ENCODE measurements around the gene ACTL7A.
"Not testable (repeated sequence)": the region's sequence is repeated elsewhere in the genome, so short reads cannot be mapped to it uniquely, and the experiment has no call there.

Gene ACTL7A

DNA sequence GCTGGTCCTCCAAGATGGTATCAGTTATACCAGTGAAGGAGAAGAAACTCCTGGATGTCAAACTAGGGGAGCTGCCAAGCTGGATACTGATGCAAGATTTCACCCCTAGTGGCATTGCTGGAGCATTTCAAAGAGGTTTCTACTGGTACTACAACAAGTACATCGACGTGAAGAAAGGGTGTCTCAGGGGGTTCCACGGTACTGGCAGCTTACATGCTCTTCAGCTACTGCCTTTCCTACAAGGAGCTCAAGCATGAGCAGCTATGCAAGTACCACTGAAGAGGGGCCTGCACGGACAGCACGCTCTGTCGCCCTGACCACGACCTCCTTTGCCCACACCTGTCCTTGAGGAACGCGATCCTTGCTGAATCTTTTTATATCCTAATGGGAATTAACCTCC is 25.7 kb upstream of the ACTL7A start:
- no peaks in the 10 kb centered on the region for H3K36me3 ChIP-seq (ENCODE audit: control insufficient read depth, insufficient read depth, low read length)
- H3K4me1 ChIP-seq (ENCODE audit: control insufficient read depth, insufficient read depth, low read length), result no peaks in the 10 kb centered on the region
- no peaks in the 10 kb centered on the region for H3K27me3 ChIP-seq (ENCODE audit: control insufficient read depth, insufficient read depth, low read length)
- H3K4me3 ChIP-seq (ENCODE audit: low read depth, low read length), result no peak overlapping the region
- no peaks in the 10 kb centered on the region for H3K9me3 ChIP-seq (ENCODE audit: control insufficient read depth, insufficient read depth, low read length)
- H3K9ac ChIP-seq (ENCODE audit: low read depth, low read length), result no peak overlapping the region

- H3K36me3 ChIP-seq (ENCODE audit: control insufficient read depth, insufficient read depth, low read length), result no peaks in the 10 kb centered on the region
- H3K4me3 ChIP-seq (ENCODE audit: low read depth, low read length), result no peak overlapping the region
- H3K9ac ChIP-seq (ENCODE audit: low read depth, low read length), result no peak overlapping the region
- H3K27me3 ChIP-seq (ENCODE audit: control insufficient read depth, insufficient read depth, low read length), result no peaks in the 10 kb centered on the region
- no peaks in the 10 kb centered on the region for H3K9me3 ChIP-seq (ENCODE audit: control insufficient read depth, insufficient read depth, low read length)
- no peaks in the 10 kb centered on the region for H3K4me1 ChIP-seq (ENCODE audit: control insufficient read depth, insufficient read depth, low read length)
These were observed 25.3 kb upstream of the ACTL7A start for GRCh38 chr9:108836781-108837180.

- Histone ChIP-seq H3K27me3 (ENCODE audit: control insufficient read depth, insufficient read depth, low read length) (no peaks in the 10 kb centered on the region), H3K36me3 (ENCODE audit: control insufficient read depth, insufficient read depth, low read length) (no peaks in the 10 kb centered on the region), H3K9ac (ENCODE audit: low read depth, low read length) (no peak overlapping the region), H3K4me3 (ENCODE audit: low read depth, low read length) (no peak overlapping the region), H3K4me1 (ENCODE audit: control insufficient read depth, insufficient read depth, low read length) (no peaks in the 10 kb centered on the region), H3K9me3 (ENCODE audit: control insufficient read depth, insufficient read depth, low read length) (no peaks in the 10 kb centered on the region)
These were observed 24.5 kb upstream of the ACTL7A start for GRCh38 chr9:108837530-108837929.

GRCh38 chr9:108838017-108838416 is 24.0 kb upstream of the ACTL7A start:
- Histone ChIP-seq H3K27me3 (ENCODE audit: control insufficient read depth, insufficient read depth, low read length) (no peaks in the 10 kb centered on the region), H3K9ac (ENCODE audit: low read depth, low read length) (no peak overlapping the region), H3K4me1 (ENCODE audit: control insufficient read depth, insufficient read depth, low read length) (no peaks in the 10 kb centered on the region), H3K9me3 (ENCODE audit: control insufficient read depth, insufficient read depth, low read length) (no peaks in the 10 kb centered on the region), H3K4me3 (ENCODE audit: low read depth, low read length) (no peak overlapping the region), H3K36me3 (ENCODE audit: control insufficient read depth, insufficient read depth, low read length) (no peaks in the 10 kb centered on the region)

- H3K9me3 ChIP-seq (ENCODE audit: control insufficient read depth, insufficient read depth, low read length); H3K36me3 ChIP-seq (ENCODE audit: control insufficient read depth, insufficient read depth, low read length); H3K27me3 ChIP-seq (ENCODE audit: control insufficient read depth, insufficient read depth, low read length); H3K9ac ChIP-seq (ENCODE audit: low read depth, low read length); H3K4me3 ChIP-seq (ENCODE audit: low read depth, low read length); H3K4me1 ChIP-seq (ENCODE audit: control insufficient read depth, insufficient read depth, low read length): not testable (repeated sequence)
These were observed 22.5 kb upstream of the ACTL7A start for GRCh38 chr9:108839561-108839960.

GRCh38 chr9:108842610-108843295 is 19.3 kb upstream of the ACTL7A start:
- Histone ChIP-seq H3K9ac (ENCODE audit: low read depth, low read length) (no peak overlapping the region), H3K9me3 (ENCODE audit: control insufficient read depth, insufficient read depth, low read length) (no peaks in the 10 kb centered on the region), H3K4me3 (ENCODE audit: low read depth, low read length) (no peak overlapping the region), H3K27me3 (ENCODE audit: control insufficient read depth, insufficient read depth, low read length) (no peaks in the 10 kb centered on the region), H3K36me3 (ENCODE audit: control insufficient read depth, insufficient read depth, low read length) (no peaks in the 10 kb centered on the region), H3K4me1 (ENCODE audit: control insufficient read depth, insufficient read depth, low read length) (peaks cover 3% of the 10 kb centered on the region)

DNA sequence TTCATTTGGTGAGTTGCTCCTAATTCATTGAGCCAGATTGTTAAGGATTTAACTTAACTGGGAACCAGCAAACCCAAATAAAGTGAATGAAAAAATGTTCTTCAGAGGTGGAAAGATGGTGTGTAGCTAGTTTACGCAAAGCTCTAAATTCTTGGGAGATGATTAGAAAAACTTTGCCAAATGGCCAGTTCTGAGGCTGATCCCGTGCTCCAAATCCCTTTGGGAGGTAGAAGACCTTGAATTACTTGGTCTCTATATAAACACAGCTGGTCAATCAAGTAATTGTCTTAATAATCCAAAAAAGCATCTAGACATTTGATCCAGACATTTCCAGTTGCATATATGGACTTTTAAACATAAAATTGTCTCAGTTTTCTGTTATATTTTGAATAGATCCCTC is 17.7 kb upstream of the ACTL7A start:
- Histone ChIP-seq H3K36me3 (ENCODE audit: control insufficient read depth, insufficient read depth, low read length) (no peaks in the 10 kb centered on the region), H3K9ac (ENCODE audit: low read depth, low read length) (no peak overlapping the region), H3K27me3 (ENCODE audit: control insufficient read depth, insufficient read depth, low read length) (no peaks in the 10 kb centered on the region), H3K4me3 (ENCODE audit: low read depth, low read length) (no peak overlapping the region), H3K9me3 (ENCODE audit: control insufficient read depth, insufficient read depth, low read length) (no peaks in the 10 kb centered on the region), H3K4me1 (ENCODE audit: control insufficient read depth, insufficient read depth, low read length) (peaks cover 3% of the 10 kb centered on the region)

DNA sequence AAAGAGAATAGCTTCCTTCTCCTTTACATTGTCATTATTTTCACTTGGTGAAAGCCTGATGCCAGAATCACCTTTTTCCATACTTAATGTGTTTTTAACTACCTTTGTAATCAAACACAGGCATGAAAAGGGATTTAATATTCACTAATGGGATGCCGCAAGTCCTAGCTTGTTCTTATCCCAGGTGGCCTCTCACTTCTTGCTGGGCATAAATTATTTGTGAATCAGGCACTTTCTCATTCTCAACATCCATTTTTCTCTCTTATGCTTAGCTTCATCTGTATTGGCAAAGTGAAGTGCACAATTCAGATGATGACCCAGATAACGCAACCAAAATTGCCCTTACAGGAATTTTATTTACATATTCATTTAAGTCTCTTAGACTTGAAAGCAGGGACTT is 17.2 kb upstream of the ACTL7A start:
- H3K9me3 ChIP-seq (ENCODE audit: control insufficient read depth, insufficient read depth, low read length), result no peaks in the 10 kb centered on the region
- no peaks in the 10 kb centered on the region for H3K36me3 ChIP-seq (ENCODE audit: control insufficient read depth, insufficient read depth, low read length)
- H3K4me3 ChIP-seq (ENCODE audit: low read depth, low read length), result no peak overlapping the region
- H3K27me3 ChIP-seq (ENCODE audit: control insufficient read depth, insufficient read depth, low read length), result no peaks in the 10 kb centered on the region
- H3K9ac ChIP-seq (ENCODE audit: low read depth, low read length), result no peak overlapping the region
- H3K4me1 ChIP-seq (ENCODE audit: control insufficient read depth, insufficient read depth, low read length), result peaks cover 3% of the 10 kb centered on the region

- Histone ChIP-seq H3K4me1 (ENCODE audit: control insufficient read depth, insufficient read depth, low read length) (peaks cover 3% of the 10 kb centered on the region), H3K36me3 (ENCODE audit: control insufficient read depth, insufficient read depth, low read length) (no peaks in the 10 kb centered on the region), H3K9me3 (ENCODE audit: control insufficient read depth, insufficient read depth, low read length) (no peaks in the 10 kb centered on the region), H3K27me3 (ENCODE audit: control insufficient read depth, insufficient read depth, low read length) (no peaks in the 10 kb centered on the region), H3K9ac (ENCODE audit: low read depth, low read length) (no peak overlapping the region), H3K4me3 (ENCODE audit: low read depth, low read length) (no peak overlapping the region)
These were observed 16.6 kb upstream of the ACTL7A start for GRCh38 chr9:108845507-108845906.

DNA sequence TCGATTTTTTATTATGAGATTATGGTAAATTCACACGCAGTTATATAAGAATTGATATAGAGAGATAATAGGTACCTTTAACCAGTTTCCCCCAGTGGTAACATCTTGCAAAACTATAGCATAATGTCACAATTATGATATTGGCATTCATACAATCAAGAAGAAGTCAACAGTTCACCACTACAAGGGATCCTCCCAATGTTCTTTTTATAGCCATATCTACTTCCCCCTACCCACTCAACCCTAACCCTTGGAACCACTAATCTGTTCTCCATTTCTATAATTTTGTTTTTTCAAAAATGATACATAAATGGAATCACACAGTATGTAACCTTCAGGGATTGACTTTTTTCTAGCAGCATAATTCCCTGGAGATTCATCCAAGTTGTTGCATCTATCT is 16.1 kb upstream of the ACTL7A start:
- Histone ChIP-seq H3K4me3 (ENCODE audit: low read depth, low read length) (no peak overlapping the region), H3K27me3 (ENCODE audit: control insufficient read depth, insufficient read depth, low read length) (no peaks in the 10 kb centered on the region), H3K9me3 (ENCODE audit: control insufficient read depth, insufficient read depth, low read length) (no peaks in the 10 kb centered on the region), H3K4me1 (ENCODE audit: control insufficient read depth, insufficient read depth, low read length) (peaks cover 3% of the 10 kb centered on the region), H3K9ac (ENCODE audit: low read depth, low read length) (no peak overlapping the region), H3K36me3 (ENCODE audit: control insufficient read depth, insufficient read depth, low read length) (no peaks in the 10 kb centered on the region)

DNA sequence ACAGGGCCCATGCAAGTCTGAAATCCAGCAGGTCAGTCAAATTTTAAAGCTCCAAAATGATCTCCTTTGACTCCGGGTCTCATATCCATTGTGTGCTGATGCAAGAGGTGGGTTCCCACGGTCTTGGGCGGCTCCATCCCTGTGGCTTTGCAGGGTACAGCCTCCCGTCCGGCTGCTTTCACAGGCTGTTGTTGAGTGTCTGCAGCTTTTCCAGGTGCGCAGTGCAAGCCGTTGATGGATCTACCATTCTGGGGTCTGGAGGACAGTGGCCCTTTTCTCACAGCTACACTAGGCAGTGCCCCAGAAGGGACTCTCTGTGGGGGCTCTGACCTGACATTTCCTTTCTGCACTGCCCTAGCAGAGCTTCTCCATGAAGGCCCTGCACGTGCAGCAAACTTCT is 13.8 kb upstream of the ACTL7A start:
- H3K27me3 ChIP-seq (ENCODE audit: control insufficient read depth, insufficient read depth, low read length); H3K36me3 ChIP-seq (ENCODE audit: control insufficient read depth, insufficient read depth, low read length); H3K9me3 ChIP-seq (ENCODE audit: control insufficient read depth, insufficient read depth, low read length); H3K4me3 ChIP-seq (ENCODE audit: low read depth, low read length); H3K9ac ChIP-seq (ENCODE audit: low read depth, low read length); H3K4me1 ChIP-seq (ENCODE audit: control insufficient read depth, insufficient read depth, low read length): not testable (repeated sequence)

DNA sequence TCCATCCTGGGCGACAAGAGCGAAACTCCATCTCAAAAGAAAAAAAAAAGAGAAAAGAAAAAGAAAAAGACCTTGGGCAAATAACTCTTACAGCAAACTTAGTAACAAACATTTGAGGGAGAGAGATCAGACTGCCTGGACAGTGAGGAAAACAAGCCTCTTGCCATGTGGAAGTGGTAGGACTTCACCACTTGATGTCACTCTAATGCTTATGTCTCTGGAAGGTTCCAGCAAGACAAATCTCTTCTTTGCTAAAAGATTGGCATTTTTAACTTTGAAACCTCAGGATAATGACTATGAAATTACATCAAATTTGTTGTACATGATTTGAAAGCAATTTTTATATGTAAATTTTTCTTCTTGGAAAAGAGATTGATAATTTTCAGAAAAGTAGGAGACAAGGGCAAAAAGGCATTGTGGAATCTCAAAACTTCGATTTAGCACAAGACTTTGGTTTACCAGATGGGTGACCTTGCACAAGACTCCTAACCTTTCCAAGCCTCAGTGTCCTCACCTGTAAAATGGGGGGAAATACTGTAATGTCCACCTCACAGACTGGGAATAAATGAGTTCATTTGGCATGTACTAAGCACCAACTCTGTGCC is 11.7 kb upstream of the ACTL7A start:
- no peaks in the 10 kb centered on the region for H3K4me1 ChIP-seq (ENCODE audit: control insufficient read depth, insufficient read depth, low read length)
- no peak overlapping the region for H3K4me3 ChIP-seq (ENCODE audit: low read depth, low read length)
- no peaks in the 10 kb centered on the region for H3K9me3 ChIP-seq (ENCODE audit: control insufficient read depth, insufficient read depth, low read length)
- no peak overlapping the region for H3K9ac ChIP-seq (ENCODE audit: low read depth, low read length)
- H3K27me3 ChIP-seq (ENCODE audit: control insufficient read depth, insufficient read depth, low read length), result no peaks in the 10 kb centered on the region
- peaks cover 2% of the 10 kb centered on the region for H3K36me3 ChIP-seq (ENCODE audit: control insufficient read depth, insufficient read depth, low read length)

All from iPS-15b (cell line).